Hindlimb muscle (tissue), 1 donor: Measurements from ENCODE around the gene UTP3. TPM values are rescaled to one million over a fixed set of nuclear protein-coding genes. Genes with fewer than 3 reads are reported as not detected.
A peak's percentile ranks its signal among the peaks of the same experiment; 100 is the strongest.
"Not testable (repeated sequence)": the region's sequence is repeated elsewhere in the genome, so short reads cannot be mapped to it uniquely, and the experiment has no call there.

ENCODE experiments used
- DNase-seq: peaks from one replicate; pipeline ENCODE4 v3.0.0-alpha.2; 2013
- polyA plus RNA-seq: library from polyadenylated mRNA; unstranded; fragments of 120-200 nt; gene quantifications from one replicate; pipeline ENCODE4 v1.2.1, GENCODE V29; 2013; ENCODE audit not compliant: insufficient read length

UTP3 gene
- polyA plus RNA-seq, 1 donor: 21.2 TPM

- no peak for DNase-seq
Observed at GRCh38 chr4:70688795-70689231, 481 bp downstream of the UTP3 start.

GRCh38 chr4:70691661-70692060 lies 3.3 kb downstream of the UTP3 start:
- DNase-seq: no peak

- not testable (repeated sequence) for DNase-seq
Observed at GRCh38 chr4:70694633-70695032, 6.3 kb downstream of the UTP3 start.

GRCh38 chr4:70698435-70698834 lies 10.1 kb downstream of the UTP3 start:
- not testable (repeated sequence) for DNase-seq

- no peak for DNase-seq
Observed at GRCh38 chr4:70700712-70701111, 12.4 kb downstream of the UTP3 start.

- no peak for DNase-seq
Observed at GRCh38 chr4:70701271-70701670, 12.9 kb downstream of the UTP3 start.

GRCh38 chr4:70702592-70702991 lies 14.3 kb downstream of the UTP3 start:
- not testable (repeated sequence) for DNase-seq

GRCh38 chr4:70703619-70704214 lies 15.4 kb downstream of the UTP3 start:
- DNase-seq: no peak

GRCh38 chr4:70704215-70704930 lies 16.0 kb downstream of the UTP3 start:
- peak; percentile 86 for DNase-seq

GRCh38 chr4:70704931-70705182 lies 16.5 kb downstream of the UTP3 start:
- peak; percentile 30 for DNase-seq

GRCh38 chr4:70705183-70706043 lies 17.1 kb downstream of the UTP3 start:
- DNase-seq: peak; percentile 69

GRCh38 chr4:70706044-70706461 lies 17.7 kb downstream of the UTP3 start:
- DNase-seq: no peak

GRCh38 chr4:70706516-70706915 lies 18.2 kb downstream of the UTP3 start:
- no peak for DNase-seq

- DNase-seq: no peak
Observed at GRCh38 chr4:70709611-70710205, 21.4 kb downstream of the UTP3 start.

GRCh38 chr4:70711599-70711998 lies 23.3 kb downstream of the UTP3 start:
- DNase-seq: no peak

GRCh38 chr4:70712150-70712549 lies 23.8 kb downstream of the UTP3 start:
- DNase-seq: no peak

GRCh38 chr4:70712604-70713452 lies 24.5 kb downstream of the UTP3 start:
- DNase-seq: no peak

GRCh38 chr4:70713453-70714078 lies 25.2 kb downstream of the UTP3 start:
- DNase-seq: no peak

GRCh38 chr4:70714079-70714887 lies 26.0 kb downstream of the UTP3 start:
- DNase-seq: no peak

GRCh38 chr4:70715097-70715496 lies 26.8 kb downstream of the UTP3 start:
- DNase-seq: no peak
